DMS153 treated with DMSO at 0.1 percent for 48 hours (cell line): ENCODE results near the gene R3HDM2.

Experiments used
- DNase-seq: peaks from one replicate; lab custom pipeline; 2025; ENCODE audit not compliant: unreplicated experiment; lab: John Stamatoyannopoulos, UW

R3HDM2 gene

DNA sequence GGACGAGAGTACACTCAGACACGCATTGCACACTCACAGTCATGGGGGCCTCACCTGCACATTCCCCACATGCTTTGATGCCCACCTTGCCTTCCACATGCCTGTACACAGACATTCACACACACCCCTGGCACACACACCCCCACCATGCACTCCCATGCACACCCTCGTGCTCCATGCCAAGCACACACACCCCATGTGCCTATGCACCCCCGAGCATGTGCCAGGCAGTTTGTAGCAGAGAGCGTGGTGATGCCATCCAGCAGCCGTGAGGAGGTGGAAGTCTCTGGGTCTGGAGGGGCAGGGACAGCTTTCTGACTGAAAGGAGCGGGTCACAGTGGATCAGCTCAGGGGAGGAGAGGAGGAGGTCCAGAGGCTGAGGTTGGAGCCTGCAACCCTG lies 224.9 kb downstream of the R3HDM2 start:
- no peak for DNase-seq

DNA sequence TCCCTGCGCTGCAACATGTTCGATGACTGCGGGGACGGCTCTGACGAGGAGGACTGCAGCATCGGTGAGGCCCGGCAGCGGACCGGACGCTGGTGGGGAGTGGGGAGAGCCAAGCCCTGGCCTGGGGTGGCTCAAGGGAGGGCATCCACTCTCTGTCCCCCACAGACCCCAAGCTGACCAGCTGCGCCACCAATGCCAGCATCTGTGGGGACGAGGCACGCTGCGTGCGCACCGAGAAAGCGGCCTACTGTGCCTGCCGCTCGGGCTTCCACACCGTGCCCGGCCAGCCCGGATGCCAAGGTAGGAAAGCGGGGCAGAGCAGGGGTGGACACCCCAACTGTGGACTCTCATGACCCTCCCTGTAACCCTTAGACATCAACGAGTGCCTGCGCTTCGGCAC lies 225.7 kb downstream of the R3HDM2 start:
- DNase-seq: no peak

DNA sequence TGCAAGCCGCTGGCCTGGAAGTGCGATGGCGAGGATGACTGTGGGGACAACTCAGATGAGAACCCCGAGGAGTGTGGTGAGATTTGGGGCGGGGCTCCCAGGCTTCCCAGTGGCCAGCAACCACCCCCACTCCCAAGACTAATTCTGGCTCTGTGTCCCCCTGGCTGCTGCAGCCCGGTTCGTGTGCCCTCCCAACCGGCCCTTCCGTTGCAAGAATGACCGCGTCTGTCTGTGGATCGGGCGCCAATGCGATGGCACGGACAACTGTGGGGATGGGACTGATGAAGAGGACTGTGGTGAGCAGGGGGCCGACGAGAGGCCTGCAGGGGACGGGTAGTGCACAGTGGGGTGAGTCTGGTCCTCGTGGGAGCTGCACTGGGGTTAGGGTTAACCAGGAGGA lies 226.4 kb downstream of the R3HDM2 start:
- DNase-seq: no peak

DNA sequence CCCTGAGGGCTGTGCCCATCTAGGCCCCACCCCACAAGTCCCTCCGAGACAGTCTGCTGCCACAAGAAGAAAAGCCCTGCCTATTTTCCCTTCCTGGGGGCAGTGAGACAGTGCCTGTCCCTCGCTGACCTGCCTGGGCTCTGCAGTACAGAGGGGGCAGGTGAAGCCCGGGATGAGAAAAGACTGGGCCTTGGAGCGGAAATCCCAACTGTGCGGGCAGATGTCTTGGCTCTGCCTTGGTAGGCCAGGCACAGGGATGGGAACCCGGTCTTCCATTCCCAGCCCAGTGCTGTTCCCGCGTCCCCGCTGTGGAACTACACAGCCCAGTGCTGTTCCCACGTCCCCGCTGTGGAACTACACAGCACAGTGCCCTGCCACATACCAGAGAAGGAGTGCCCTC lies 227.1 kb downstream of the R3HDM2 start:
- DNase-seq: no peak
